Hematopoietic multipotent progenitor cell treated with erythropoietin and hydrocortisone succinate and interleukin-3 and kit ligand, for 17 days (in vitro differentiated cells): ENCODE results near the gene DDX54.
"Not testable (repeated sequence)": the region's sequence is repeated elsewhere in the genome, so short reads cannot be mapped to it uniquely, and the experiment has no call there.

ENCODE experiments used
- DNase-seq: peaks from one replicate; pipeline ENCODE4 v3.0.0-alpha.2; 2015; ENCODE audit warnings: low spot score

Gene DDX54

DNA sequence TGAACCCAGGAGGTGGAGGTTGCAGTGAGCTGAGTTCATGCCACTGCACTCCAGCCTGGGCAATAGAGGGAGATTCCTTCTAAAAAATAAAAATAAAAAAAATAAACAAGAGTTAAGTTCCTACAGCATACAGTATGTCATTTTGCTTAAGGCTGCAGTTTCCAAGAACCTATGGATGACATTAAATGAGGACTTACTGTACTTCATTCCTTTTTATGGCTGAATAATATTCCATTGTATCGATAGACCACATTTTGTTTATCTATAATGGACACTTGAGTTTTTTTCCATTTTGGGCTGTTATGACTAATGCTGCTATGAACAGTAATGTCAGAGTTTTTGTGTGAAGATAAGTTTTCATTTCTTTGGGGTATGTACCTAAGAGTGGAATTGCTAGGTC is 67.1 kb downstream of the DDX54 start:
- no peak for DNase-seq

- DNase-seq: not testable (repeated sequence)
These were observed 67.6 kb downstream of the DDX54 start for GRCh38 chr12:113117684-113118083.

DNA sequence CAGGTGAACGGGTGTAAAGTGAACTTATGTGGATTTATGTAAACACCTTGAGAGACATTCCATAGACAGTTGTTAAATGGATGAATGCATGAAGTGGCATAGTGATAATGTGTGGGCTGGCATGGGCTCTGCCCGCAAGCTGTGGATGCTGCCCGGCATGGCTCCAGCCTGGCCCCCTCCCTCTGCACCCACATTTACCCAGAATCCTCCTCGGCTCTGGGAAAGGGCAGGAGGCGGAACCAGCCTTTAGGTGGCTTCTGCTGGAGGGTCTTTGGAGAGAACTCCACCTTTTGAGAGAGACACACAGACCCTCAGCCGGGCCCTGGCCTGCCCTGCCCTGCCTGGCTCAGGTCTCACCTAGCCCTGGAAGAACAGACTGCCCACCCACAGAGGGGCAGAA is 68.4 kb downstream of the DDX54 start:
- no peak for DNase-seq

GRCh38 chr12:113115455-113116126 is 69.7 kb downstream of the DDX54 start:
- DNase-seq: no peak

GRCh38 chr12:113114447-113115178 is 70.7 kb downstream of the DDX54 start:
- DNase-seq: no peak

DNA sequence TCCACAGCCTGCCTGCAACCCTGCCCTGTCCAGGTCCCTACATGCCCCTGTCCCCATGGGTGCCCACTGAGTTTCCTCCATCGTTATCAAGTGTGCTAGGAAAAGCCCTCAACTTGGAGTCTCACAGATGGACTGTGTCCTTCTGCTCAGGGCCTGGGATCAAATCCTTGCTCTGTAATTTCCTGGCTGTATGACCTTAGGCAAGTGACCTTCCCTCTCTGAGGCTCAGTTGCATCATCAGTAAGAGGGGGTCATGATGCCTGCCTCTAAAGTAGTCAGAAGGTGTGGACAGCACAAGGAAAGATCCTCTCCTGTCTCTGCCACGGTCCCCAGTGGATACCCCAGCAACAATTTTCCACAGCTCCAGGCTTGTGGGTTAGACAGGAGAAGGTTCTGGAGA is 71.9 kb downstream of the DDX54 start:
- DNase-seq: no peak

DNA sequence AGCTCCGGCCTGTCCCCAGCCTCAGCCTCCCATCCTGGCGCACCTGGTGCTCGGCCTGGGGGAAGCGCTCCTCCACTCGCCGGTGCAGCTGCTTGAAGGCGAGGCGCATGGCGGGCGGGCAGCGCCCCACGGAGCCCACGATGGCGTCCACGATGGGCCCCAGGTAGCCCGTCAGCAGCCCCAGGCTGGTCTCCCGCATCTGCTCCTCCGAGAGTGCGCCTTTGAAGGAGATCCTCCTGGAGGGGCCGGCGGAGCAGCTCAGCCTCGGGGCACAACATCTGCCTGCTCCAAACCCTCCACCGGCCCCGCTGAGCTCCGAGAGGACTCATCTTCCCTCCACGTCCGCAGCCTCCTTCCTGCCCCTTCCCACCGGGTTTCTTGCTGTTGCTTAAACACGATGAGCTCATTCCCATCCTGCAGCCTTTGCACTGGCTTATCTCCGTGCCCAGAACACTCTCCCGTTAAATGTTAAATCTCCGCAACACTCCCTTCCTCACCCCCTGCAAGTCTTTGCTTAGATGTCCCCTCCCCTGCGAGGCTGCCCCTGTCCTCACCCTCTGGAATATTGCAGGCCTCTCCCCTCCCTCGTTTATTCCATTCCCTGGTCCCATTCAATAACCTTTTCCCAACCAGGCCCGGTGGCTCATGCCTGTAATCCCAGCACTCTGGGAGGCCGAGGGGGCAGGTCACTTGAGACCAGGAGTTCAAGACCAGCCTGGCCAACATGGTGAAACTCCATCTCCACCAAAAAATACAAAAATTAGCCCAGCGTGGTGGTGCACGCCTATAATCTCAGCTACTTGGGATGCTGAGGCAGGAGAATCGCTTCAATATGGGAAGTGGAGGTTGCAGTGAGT is 73.0 kb downstream of the DDX54 start:
- no peak for DNase-seq

DNA sequence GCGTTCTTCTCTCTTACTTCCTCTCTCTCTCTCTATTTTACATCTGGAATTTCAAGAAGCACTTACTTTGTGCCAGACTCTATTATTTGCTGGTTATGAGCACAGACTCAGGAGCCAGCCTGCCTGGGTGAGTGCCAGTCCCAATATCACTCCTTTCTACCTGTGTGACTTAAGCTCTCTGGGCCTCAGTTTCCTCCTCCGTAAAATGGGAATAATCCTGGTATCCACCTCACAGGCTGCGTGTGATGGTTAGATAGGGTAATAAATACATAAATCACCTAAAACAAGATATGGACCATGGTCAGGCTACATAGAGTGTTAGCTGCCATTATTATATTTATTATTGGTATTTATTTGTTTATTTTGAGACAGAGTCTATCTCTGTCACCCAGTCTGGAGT is 74.0 kb downstream of the DDX54 start:
- no peak for DNase-seq

DNA sequence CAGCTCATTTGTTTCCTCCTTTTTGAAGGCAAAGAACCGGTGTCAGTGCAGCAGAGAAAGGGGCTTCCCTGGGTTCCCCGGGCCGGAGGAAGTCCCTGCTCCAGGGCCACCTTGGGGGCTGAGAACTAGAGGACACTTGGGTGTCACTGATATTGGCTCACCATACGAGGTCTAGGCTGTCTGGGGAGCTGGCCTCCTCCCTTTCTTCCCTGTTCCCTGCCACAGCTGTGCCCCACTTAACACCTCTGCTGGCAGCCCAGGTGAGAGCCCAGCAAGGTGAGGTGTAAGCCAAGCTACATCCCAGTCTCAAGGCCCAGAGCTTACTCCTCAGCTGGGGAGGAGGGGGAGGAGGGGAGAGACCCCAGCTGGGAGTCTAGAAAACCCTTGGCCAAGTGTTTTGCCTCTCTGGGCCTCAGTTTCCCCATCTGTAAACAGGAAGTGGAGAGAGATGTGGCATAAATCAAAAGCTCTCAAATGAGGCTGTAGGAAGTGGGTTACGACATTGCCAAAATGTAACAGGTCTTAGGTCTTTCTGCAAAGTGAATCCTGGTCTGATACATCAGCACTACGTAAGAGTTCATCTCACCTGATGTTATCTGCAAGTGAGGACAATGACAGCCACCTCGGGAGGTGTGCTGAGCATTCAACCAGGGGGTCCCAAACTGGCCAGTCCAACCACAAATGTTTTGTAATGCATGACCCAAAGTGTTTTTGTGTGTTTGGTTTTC is 75.2 kb downstream of the DDX54 start:
- no peak for DNase-seq

GRCh38 chr12:113109360-113109759 is 75.9 kb downstream of the DDX54 start:
- no peak for DNase-seq

DNA sequence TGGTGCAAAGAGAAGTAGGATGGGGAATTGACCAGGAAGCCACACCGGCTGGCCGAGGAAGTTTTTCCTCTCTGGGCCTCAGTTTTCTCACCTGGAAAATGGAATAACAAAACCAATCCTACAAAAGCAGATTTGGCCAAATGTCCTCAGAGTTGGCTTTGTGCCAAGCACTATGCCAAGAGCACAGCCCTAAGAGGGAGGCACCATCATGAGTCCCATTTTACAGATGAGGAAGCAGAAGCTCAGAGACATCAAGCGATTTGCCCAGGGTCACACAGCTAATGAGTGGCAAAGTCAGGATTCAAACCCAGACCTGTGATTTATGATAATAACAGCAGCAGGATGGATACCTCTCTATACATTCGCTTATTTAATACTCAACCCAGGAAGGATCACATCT is 77.0 kb downstream of the DDX54 start:
- DNase-seq: no peak
